K562 (cell line): ENCODE results near the gene PRPSAP1. TPM values are rescaled to one million over a fixed set of nuclear protein-coding genes. Genes with fewer than 3 reads are reported as not detected.

Experiments used
- ATAC-seq: fragments of 200-7000 bp; cut with Tn5 transposase; 3 replicates; pipeline ENCODE4 v1.9.1; 2020; ENCODE audit warnings: moderate library complexity
- BruUV-seq: library from RNA; stranded (reverse); fragments of 400-500 nt; replicated peaks from 2 replicates; lab custom pipeline; 2021; lab: Mats Ljungman, UMichigan
- CTCF ChIA-PET: fragments of 300-600 bp; formaldehyde crosslinking; extraction: SDS; loops from one replicate; lab custom pipeline; 2021; ENCODE audit warnings: low intra/inter-chr PET ratio; lab: Yijun Ruan, JAX
- POLR2A ChIA-PET: fragments of 300-600, 350-650 bp; sonication (Branson Sonifier 250); formaldehyde crosslinking; extraction: SDS; loops from one replicate; lab custom pipeline; 2021; ENCODE audit warnings: antibody characterized with exemption, inconsistent platforms; lab: Yijun Ruan, JAX
- DNase-seq, 4 experiments: peaks; one replicate each; pipeline versions ENCODE4 v3.0.0 to v3.0.0-alpha.2; 2011 to 2018; ENCODE audit warnings: low spot score in 3 of 4, mixed read lengths in 3 of 4; ENCODE audit errors: extremely low read depth in 1 of 4
- FAIRE-seq: peaks from 2 replicates; lab custom pipeline; 2011; peaks lifted over from hg19 to GRCh38; lab: Jason Lieb, UNC
- H2AFZ ChIP-seq: 2 replicates; pipeline ENCODE4 v1.6.0; 2011; ENCODE audit warnings: low read depth, low read length, control low read depth, inconsistent platforms
- H3K27ac ChIP-seq: fragments of 200-600 bp; 3 replicates; pipeline ENCODE4 v1.8.0; 2011; ENCODE audit warnings: low read depth, mild to moderate bottlenecking, control low read depth, inconsistent platforms, low read length, moderate library complexity, mixed read lengths; ENCODE audit errors: extremely low read depth
- H3K27me3 ChIP-seq, 2 experiments: fragments of 300-600 bp in 1 of 2; 2 replicates in 1 of 2; 3 replicates in 1 of 2; pipeline versions ENCODE4 v1.6.0 to v1.8.0; 2011; ENCODE audit warnings: inconsistent platforms in 2 of 2, low read length in 2 of 2, mild to moderate bottlenecking in 1 of 2, mixed read lengths in 1 of 2, moderate library complexity in 1 of 2; ENCODE audit not compliant: control insufficient read depth in 2 of 2, insufficient read depth in 2 of 2
- H3K36me3 ChIP-seq: fragments of 300-600 bp; 3 replicates; pipeline ENCODE4 v1.8.0; 2011; ENCODE audit warnings: mild to moderate bottlenecking, low read length, inconsistent platforms; ENCODE audit not compliant: control insufficient read depth, insufficient read depth
- H3K4me1 ChIP-seq, 2 experiments: fragments of 200-600 bp in 1 of 2; replicated peaks in 1 of 2; 2 replicates in 1 of 2; 3 replicates in 1 of 2; pipeline versions ENCODE4 v1.5.1 to v1.8.0; 2011; ENCODE audit warnings: inconsistent platforms in 2 of 2, low read length in 2 of 2, mild to moderate bottlenecking in 1 of 2, mixed read lengths in 1 of 2, moderate library complexity in 1 of 2; ENCODE audit not compliant: control insufficient read depth in 2 of 2, insufficient read depth in 2 of 2
- H3K4me2 ChIP-seq: 2 replicates; pipeline ENCODE4 v1.6.1; 2011; ENCODE audit warnings: low read length, control low read depth, inconsistent platforms, mixed read lengths; ENCODE audit not compliant: insufficient read depth
- H3K4me3 ChIP-seq: fragments of 200-600 bp; sonication (generic), shearing (Covaris generic); 2 replicates; pipeline ENCODE4 v1.5.1; 2016; ENCODE audit warnings: control low read depth, inconsistent platforms
- H3K79me2 ChIP-seq: fragments of 200-600 bp; 3 replicates; pipeline ENCODE4 v1.8.0; 2011; ENCODE audit warnings: low read length, inconsistent platforms; ENCODE audit not compliant: control insufficient read depth, insufficient read depth
- H3K9ac ChIP-seq, 2 experiments: 2 replicates each; pipeline versions ENCODE4 v1.6.0 to v1.6.1; 2011; ENCODE audit warnings: low read depth in 2 of 2, low read length in 2 of 2, control low read depth in 1 of 2, inconsistent platforms in 1 of 2, mild to moderate bottlenecking in 1 of 2, mixed read lengths in 1 of 2; ENCODE audit not compliant: insufficient read depth in 1 of 2
- H3K9me1 ChIP-seq: one replicate; pipeline ENCODE4 v1.6.0; 2011; ENCODE audit warnings: inconsistent platforms, mild to moderate bottlenecking, low read length, moderate library complexity; ENCODE audit not compliant: control insufficient read depth, insufficient read depth
- H3K9me3 ChIP-seq: replicated peaks from 2 replicates; pipeline ENCODE4 v1.5.1; 2011; ENCODE audit warnings: low read depth, low read length, inconsistent platforms; ENCODE audit not compliant: control insufficient read depth, insufficient read depth
- H4K20me1 ChIP-seq: replicated peaks from 2 replicates; pipeline ENCODE4 v1.6.1; 2011; ENCODE audit warnings: low read length, inconsistent platforms, mixed read lengths; ENCODE audit not compliant: control insufficient read depth, insufficient read depth
- HEY1 ChIP-seq: fragments of 250-450 bp; sonication (Bioruptor Pico); IDR thresholded peaks from 2 replicates; pipeline ENCODE4 v1.5.0; 2020; ENCODE audit warnings: mild to moderate bottlenecking, moderate library complexity, borderline replicate concordance
- HMGN3 ChIP-seq: IDR thresholded peaks from 2 replicates; pipeline ENCODE4 v1.6.1; 2011; ENCODE audit warnings: borderline replicate concordance, low read depth, mild to moderate bottlenecking, mixed read lengths, low read length; ENCODE audit not compliant: insufficient read length; ENCODE audit errors: extremely low read depth
- HOXB6 ChIP-seq: fragments of 250-450 bp; sonication (Bioruptor Pico); IDR thresholded peaks from 2 replicates; pipeline ENCODE4 v1.5.1; 2022; ENCODE audit warnings: mild to moderate bottlenecking, borderline replicate concordance
- NELFE ChIP-seq: IDR thresholded peaks from 2 replicates; pipeline ENCODE4 v1.6.1; 2011; ENCODE audit warnings: mild to moderate bottlenecking; ENCODE audit not compliant: insufficient read depth, insufficient read length
- NONO ChIP-seq, 2 experiments: fragments of 200-400 bp in 1 of 2; fragments of 450-650 bp in 1 of 2; formaldehyde crosslinking in 1 of 2; IDR thresholded peaks; 2 replicates each; pipeline ENCODE4 v1.6.1; 2017; ENCODE audit warnings: low read depth in 2 of 2, mild to moderate bottlenecking in 2 of 2, moderate library complexity in 2 of 2, low read length in 1 of 2
- RBM22 ChIP-seq: fragments of 200-400 bp; formaldehyde crosslinking; IDR thresholded peaks from 2 replicates; pipeline ENCODE4 v1.6.1; 2018; ENCODE audit warnings: low read length, low read depth; ENCODE audit not compliant: poor library complexity, severe bottlenecking
- RHOXF2B ChIP-seq: fragments of 250-450 bp; sonication (Bioruptor Pico); conservative IDR thresholded peaks from 2 replicates; pipeline ENCODE4 v1.5.1; 2021
- SAFB ChIP-seq: fragments of 200-400 bp; formaldehyde crosslinking; IDR thresholded peaks from 2 replicates; pipeline ENCODE4 v1.6.1; 2017; ENCODE audit warnings: low read depth, low read length, borderline replicate concordance
- SMAD1 ChIP-seq: fragments of 150-350 bp; IDR thresholded peaks from 2 replicates; pipeline ENCODE4 v1.6.1; 2014; ENCODE audit warnings: low read length, low read depth; ENCODE audit not compliant: partially characterized antibody
- SNIP1 ChIP-seq: fragments of 450-650 bp; IDR thresholded peaks from 2 replicates; pipeline ENCODE4 v1.7.1; 2017; ENCODE audit warnings: low read depth, mild to moderate bottlenecking
- TCF15 ChIP-seq: fragments of 250-450 bp; sonication (Bioruptor Pico); IDR thresholded peaks from 2 replicates; pipeline ENCODE4 v1.8.0; 2022; ENCODE audit warnings: moderate library complexity, mild to moderate bottlenecking, inconsistent platforms
- TRIM24 ChIP-seq, 2 experiments: fragments of 450-650 bp; IDR thresholded peaks; 2 replicates each; pipeline ENCODE4 v1.6.1; 2016
- XRCC3 ChIP-seq: fragments of 450-650 bp; IDR thresholded peaks from 2 replicates; pipeline ENCODE4 v1.6.1; 2017; ENCODE audit warnings: mild to moderate bottlenecking, moderate library complexity
- ZNF347 ChIP-seq: fragments of 450-650 bp; formaldehyde crosslinking; IDR thresholded peaks from 2 replicates; pipeline ENCODE4 v1.4.0; 2020; ENCODE audit warnings: low read depth, mild to moderate bottlenecking, moderate library complexity
- ZNF384 ChIP-seq: IDR thresholded peaks from 2 replicates; pipeline ENCODE4 v1.6.1; 2012; ENCODE audit warnings: low read depth, low read length, improper control_type of control experiment
- ZNF764 ChIP-seq: fragments of 250-450 bp; sonication (Bioruptor Pico); IDR thresholded peaks from 2 replicates; pipeline ENCODE4 v1.4.0; 2020; ENCODE audit warnings: low read depth, mild to moderate bottlenecking, moderate library complexity
- WGBS: fragments of 100-300 bp; shearing (Covaris generic); methylation state at CpG from one replicate; pipeline ENCODE4 v1.1.6; 2016; ENCODE audit warnings: low coverage, mixed read lengths; ENCODE audit not compliant: insufficient coverage; ENCODE audit errors: missing lambda C conversion rate; 5-methylcytosine and 5-hydroxymethylcytosine counted together
- in situ Hi-C: fragments of 300-500 bp; cut with MboI; formaldehyde crosslinking; loops from 4 replicates; pipeline ENCODE4 v1.15.0; 2018; ENCODE audit warnings: inconsistent platforms, mixed read lengths
- intact Hi-C: fragments of 100-400 bp; cut with micrococcal nuclease; formaldehyde crosslinking; loops from 2 replicates; pipeline ENCODE4 v1.14.2; 2022
- polyA plus RNA-seq, 8 experiments: library from polyadenylated mRNA; depleted of rRNA in 4 of 8; stranded (reverse) in 5 of 8; unstranded in 3 of 8; fragments of >200 nt; fragmentation: Nextera tagmentation in 2 of 8; fragmentation: Illumina TruSeq in 1 of 8; extraction: Ambion mirVana in 2 of 8; extraction: Trizol in 1 of 8; gene quantifications; 2 replicates each; pipeline versions ENCODE4 v1.2.1 to v1.2.3, GENCODE V29; 2011 to 2014; ENCODE audit warnings: inconsistent platforms in 1 of 8, missing spikeins in 1 of 8
- total RNA-seq, 7 experiments: library from RNA; depleted of rRNA in 6 of 7; stranded (reverse); fragments of >200 nt in 6 of 7; fragmentation: Illumina TruSeq in 2 of 7; extraction: Trizol in 2 of 7; gene quantifications; 2 replicates each; pipeline versions ENCODE4 v1.2.1 to v1.2.3, GENCODE V29; 2011 to 2021; ENCODE audit warnings: low replicate concordance in 1 of 7
- TF ChIP-seq, protein P1 (sequence below): sonication (generic); formaldehyde crosslinking; IDR thresholded peaks from 2 replicates; pipeline ENCODE4 v1.8.0; 2022; ENCODE audit warnings: missing genetic modification reagents, mild to moderate bottlenecking, moderate library complexity, borderline replicate concordance
- TF ChIP-seq, protein P2 (sequence below): fragments of 200-800 bp; sonication (Bioruptor generic); IDR thresholded peaks from 2 replicates; pipeline ENCODE4 v1.6.1; 2017; ENCODE audit warnings: missing genetic modification characterization, missing compliant biosample characterization

PRPSAP1 gene
- total and polyA plus RNA-seq, 9 of the 15 experiments (the other 6 are each of a cell fraction or from before 2014, with no cell fraction given): 21.9 to 77.1 (median 40.8) TPM

DNA sequence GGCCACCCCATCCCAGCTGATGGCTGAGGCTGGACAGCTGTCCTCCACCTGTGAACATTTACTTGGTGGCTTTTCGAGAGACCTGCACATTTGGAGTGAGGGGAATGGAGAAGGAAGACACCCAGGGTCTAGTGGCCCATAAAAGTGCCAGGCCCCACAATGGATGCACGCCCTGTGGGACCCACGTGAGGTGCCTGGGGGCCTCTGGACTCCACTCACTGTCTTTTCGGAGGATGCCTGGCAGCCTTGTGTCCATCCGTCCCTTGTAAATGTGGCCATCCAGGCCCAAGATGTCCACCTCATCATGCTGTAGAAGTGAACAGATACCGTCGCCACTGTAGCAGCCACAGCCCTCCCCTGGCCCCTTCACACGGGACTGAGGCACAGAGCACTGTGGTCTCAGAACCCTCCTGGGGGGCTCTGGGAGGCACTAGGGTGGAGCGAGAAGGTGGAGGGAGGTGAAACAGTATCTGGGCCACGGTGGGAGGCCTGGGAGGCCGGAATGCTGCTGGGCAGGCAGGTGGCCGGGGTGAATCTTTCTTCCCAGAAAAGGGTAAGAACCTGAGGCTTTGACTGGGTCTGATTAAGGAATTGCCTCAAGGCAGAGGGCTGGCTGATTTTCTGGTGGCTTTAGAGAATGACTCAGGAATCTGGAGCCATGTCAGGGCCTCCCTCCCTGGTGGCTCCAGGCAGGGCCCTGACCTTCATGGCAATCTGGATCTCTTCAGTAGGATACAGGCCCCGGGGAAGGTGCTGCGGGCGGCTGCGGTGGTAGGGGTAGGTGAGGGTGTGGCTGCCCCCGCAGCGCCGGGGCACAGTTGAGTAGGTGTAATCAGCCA lies 77.0 kb downstream of the PRPSAP1 start:
- DNase-seq: peak in 1 of 4 experiments; percentile 47
- Histone ChIP-seq H2AFZ (no peak overlapping the region), H3K9me3 (no peaks in the 10 kb centered on the region), H3K4me3 (no peak overlapping the region), H3K9me1 (no peaks in the 10 kb centered on the region), H3K27me3 (no peaks in the 10 kb centered on the region), H3K27ac (peak overlapping the region; percentile 56; the same call in 2 of the 3 replicates), H3K36me3 (peaks cover 2% of the 10 kb centered on the region; the same call in 1 of the 3 replicates), H3K4me1 (peaks cover 12 to 89% of the 10 kb centered on the region in 2 experiments; a peak in 4 of 5 replicates), H4K20me1 (no peaks in the 10 kb centered on the region), H3K4me2 (no peak overlapping the region; the same call in 1 of the 2 replicates), H3K9ac (peak overlapping the region; percentile 25 to 83; a peak in 3 of 4 replicates), H3K79me2 (no peaks in the 10 kb centered on the region)
- ChIA-PET POLR2A (interaction anchor here (1.8 to 10.6 kb wide), 3 partner anchors 10 to 154 kb away, joined by 4 to 157 read pairs (median 12); no protein-coding TSS in a partner anchor), CTCF (interaction anchor here (0.9 kb wide), 1 partner anchor 156 kb away, joined by 3 read pairs; no protein-coding TSS in a partner anchor)
- no peak for ATAC-seq
- no TSS peak for BruUV-seq
- FAIRE-seq: peak; percentile 77
- WGBS: 63% methylated on average over 19 of the region's 19 CpGs
- in situ Hi-C loops (no loop called here), intact Hi-C loops (loop anchor here (5.0 kb wide), 1 partner anchor 259 kb away; no protein-coding TSS in a partner anchor)
- TF ChIP-seq SNIP1 (no peak), HOXB6 (CRISPR knock-in tag) (no peak), TRIM24 (IDR thresholded peaks at IDR 0.05) (no peak), RBM22 (no peak), HEY1 (CRISPR knock-in tag) (no peak), XRCC3 (no peak), ZNF764 (CRISPR knock-in tag) (no peak), SMAD1 (no peak), NELFE (no peak), ZNF347 (CRISPR knock-in tag) (no peak), HMGN3 (peak; percentile 12), SAFB (no peak), ZNF384 (no peak), NONO (IDR thresholded peaks at IDR 0.05; ENCODE audit: low read depth in 2 of 2, low read length in 1 of 2) (no peak), RHOXF2B (CRISPR knock-in tag) (no peak), TCF15 (CRISPR knock-in tag) (no peak)
- TF ChIP-seq, protein P1, sequence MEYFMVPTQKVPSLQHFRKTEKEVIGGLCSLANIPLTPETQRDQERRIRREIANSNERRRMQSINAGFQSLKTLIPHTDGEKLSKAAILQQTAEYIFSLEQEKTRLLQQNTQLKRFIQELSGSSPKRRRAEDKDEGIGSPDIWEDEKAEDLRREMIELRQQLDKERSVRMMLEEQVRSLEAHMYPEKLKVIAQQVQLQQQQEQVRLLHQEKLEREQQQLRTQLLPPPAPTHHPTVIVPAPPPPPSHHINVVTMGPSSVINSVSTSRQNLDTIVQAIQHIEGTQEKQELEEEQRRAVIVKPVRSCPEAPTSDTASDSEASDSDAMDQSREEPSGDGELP (CRISPR knock-in tag): 0 out of 2 replicates have a peak, but pooled peaks have one; percentile 9
- TF ChIP-seq, protein P2, sequence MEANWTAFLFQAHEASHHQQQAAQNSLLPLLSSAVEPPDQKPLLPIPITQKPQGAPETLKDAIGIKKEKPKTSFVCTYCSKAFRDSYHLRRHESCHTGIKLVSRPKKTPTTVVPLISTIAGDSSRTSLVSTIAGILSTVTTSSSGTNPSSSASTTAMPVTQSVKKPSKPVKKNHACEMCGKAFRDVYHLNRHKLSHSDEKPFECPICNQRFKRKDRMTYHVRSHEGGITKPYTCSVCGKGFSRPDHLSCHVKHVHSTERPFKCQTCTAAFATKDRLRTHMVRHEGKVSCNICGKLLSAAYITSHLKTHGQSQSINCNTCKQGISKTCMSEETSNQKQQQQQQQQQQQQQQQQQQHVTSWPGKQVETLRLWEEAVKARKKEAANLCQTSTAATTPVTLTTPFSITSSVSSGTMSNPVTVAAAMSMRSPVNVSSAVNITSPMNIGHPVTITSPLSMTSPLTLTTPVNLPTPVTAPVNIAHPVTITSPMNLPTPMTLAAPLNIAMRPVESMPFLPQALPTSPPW: no peak
